HT-29 (cell line): ENCODE measurements around the gene IMPG2. TPM values are rescaled to one million over a fixed set of nuclear protein-coding genes. Genes with fewer than 3 reads are reported as not detected.

ENCODE experiments used
- DNase-seq: peaks from one replicate; pipeline ENCODE4 v3.0.0-alpha.2; 2015; ENCODE audit warnings: low spot score
- total RNA-seq: library from RNA; depleted of rRNA; stranded (reverse); fragments of >200 nt; shearing (Covaris generic); gene quantifications from 2 replicates; pipeline ENCODE4 v1.2.3, GENCODE V29; 2014

Gene IMPG2
- total RNA-seq, 1 experiment from 2014 or later, result not detected

GRCh38 chr3:101273608-101274007, 46.8 kb downstream of the IMPG2 start:
- DNase-seq, result no peak

- DNase-seq, result no peak
Observed at GRCh38 chr3:101273156-101273555, 47.2 kb downstream of the IMPG2 start.

- DNase-seq, result no peak
Observed at GRCh38 chr3:101271728-101272127, 48.6 kb downstream of the IMPG2 start.

- no peak for DNase-seq
Observed at GRCh38 chr3:101270149-101270548, 50.2 kb downstream of the IMPG2 start.

- no peak for DNase-seq
Observed at GRCh38 chr3:101268971-101269671, 51.3 kb downstream of the IMPG2 start.

GRCh38 chr3:101268141-101268540, 52.2 kb downstream of the IMPG2 start:
- no peak for DNase-seq

- no peak for DNase-seq
Observed at GRCh38 chr3:101266566-101266965, 53.8 kb downstream of the IMPG2 start.

GRCh38 chr3:101266071-101266470, 54.3 kb downstream of the IMPG2 start:
- no peak for DNase-seq

GRCh38 chr3:101262393-101263240, 57.8 kb downstream of the IMPG2 start:
- DNase-seq, result no peak

- DNase-seq, result no peak
Observed at GRCh38 chr3:101261506-101261905, 58.9 kb downstream of the IMPG2 start.

GRCh38 chr3:101259485-101260341, 60.7 kb downstream of the IMPG2 start:
- DNase-seq, result no peak

GRCh38 chr3:101256511-101256910, 63.9 kb downstream of the IMPG2 start:
- no peak for DNase-seq

- peak; percentile 7 for DNase-seq
Observed at GRCh38 chr3:101255441-101255840, 64.9 kb downstream of the IMPG2 start.

GRCh38 chr3:101253396-101253795, 67.0 kb downstream of the IMPG2 start:
- DNase-seq, result no peak

GRCh38 chr3:101252945-101253344, 67.4 kb downstream of the IMPG2 start:
- DNase-seq, result no peak

GRCh38 chr3:101252307-101252706, 68.1 kb downstream of the IMPG2 start:
- no peak for DNase-seq

GRCh38 chr3:101251441-101251840, 68.9 kb downstream of the IMPG2 start:
- DNase-seq, result no peak

- DNase-seq, result no peak
Observed at GRCh38 chr3:101249522-101249921, 70.9 kb downstream of the IMPG2 start.

GRCh38 chr3:101248736-101249135, 71.6 kb downstream of the IMPG2 start:
- no peak for DNase-seq

- no peak for DNase-seq
Observed at GRCh38 chr3:101244212-101244575, 76.2 kb downstream of the IMPG2 start.

- no peak for DNase-seq
Observed at GRCh38 chr3:101243285-101244211, 76.8 kb downstream of the IMPG2 start.
